Spleen (tissue), 11 donors: ENCODE results near the gene YTHDF1. TPM values are rescaled to one million over a fixed set of nuclear protein-coding genes. Genes with fewer than 3 reads are reported as not detected.

Source experiments
- DNase-seq: peaks from one replicate; pipeline ENCODE4 v3.0.0-alpha.2; 2020
- H3K27ac ChIP-seq, 8 donors: fragments of 200-600 bp; sonication (generic) in 7 of 8; 1 replicate in 4 of 8; 2 replicates in 4 of 8; pipeline versions ENCODE4 v1.5.0 to v1.8.0; 2016 to 2021; ENCODE audit warnings: inconsistent platforms in 4 of 8, mild to moderate bottlenecking in 4 of 8, moderate library complexity in 1 of 8
- H3K27me3 ChIP-seq, 7 donors: fragments of 200-600 bp; sonication (generic) in 6 of 7; replicated peaks in 1 of 7; 1 replicate in 4 of 7; 2 replicates in 3 of 7; pipeline versions ENCODE4 v1.5.0 to v1.8.0; 2016 to 2021; ENCODE audit warnings: inconsistent platforms in 3 of 7, mild to moderate bottlenecking in 1 of 7
- H3K36me3 ChIP-seq, 6 donors: fragments of 200-600 bp; sonication (generic) in 5 of 6; 1 replicate in 4 of 6; 2 replicates in 2 of 6; pipeline versions ENCODE4 v1.5.0 to v1.8.0; 2016 to 2021; ENCODE audit warnings: inconsistent platforms in 2 of 6
- H3K4me1 ChIP-seq, 6 donors: fragments of 200-600 bp; sonication (generic) in 5 of 6; 1 replicate in 3 of 6; 2 replicates in 3 of 6; pipeline versions ENCODE4 v1.5.0 to v1.8.0; 2016 to 2021; ENCODE audit warnings: inconsistent platforms in 3 of 6
- H3K4me3 ChIP-seq, 8 donors: fragments of 200-600 bp; sonication (generic) in 7 of 8; 1 replicate in 4 of 8; 2 replicates in 4 of 8; pipeline versions ENCODE4 v1.5.0 to v1.8.0; 2016 to 2021; ENCODE audit warnings: inconsistent platforms in 4 of 8, mild to moderate bottlenecking in 4 of 8, moderate library complexity in 2 of 8
- H3K9me3 ChIP-seq, 8 donors: fragments of 200-600 bp; sonication (generic) in 7 of 8; 1 replicate in 4 of 8; 2 replicates in 4 of 8; pipeline versions ENCODE4 v1.5.0 to v1.8.0; 2016 to 2021; ENCODE audit warnings: inconsistent platforms in 4 of 8
- POLR2A ChIP-seq, 3 donors: fragments of 450-650 bp; IDR thresholded peaks; one replicate each; pipeline ENCODE4 v1.5.1; 2017; ENCODE audit warnings: antibody characterized with exemption in 3 of 3, mild to moderate bottlenecking in 1 of 3
- POLR2AphosphoS5 ChIP-seq, 3 donors: sonication (generic); formaldehyde crosslinking; IDR thresholded peaks; one replicate each; pipeline ENCODE4 v1.5.1; 2017; ENCODE audit warnings: antibody characterized with exemption in 3 of 3
- WGBS, 5 donors: extraction: QIAGEN DNeasy Blood & Tissue Kit in 3 of 5; methylation state at CpG; one replicate each; pipeline versions ENCODE4 v1.1.5 to v1.1.7; 2013 to 2018; 5-methylcytosine and 5-hydroxymethylcytosine counted together
- intact Hi-C: fragments of 100-400 bp; cut with DNase I; formaldehyde crosslinking; loops from one replicate; pipeline ENCODE4 v1.15.0; 2023; ENCODE audit warnings: low total_unique reads
- polyA plus RNA-seq, 3 donors: library from polyadenylated mRNA; stranded (reverse); fragments of 200-250 nt; gene quantifications; one replicate each; pipeline ENCODE4 v1.2.1, GENCODE V29; 2013
- total RNA-seq, 7 donors: library from RNA; depleted of rRNA in 3 of 7; stranded (reverse); fragments of >200 nt in 3 of 7; fragmentation: NEBNext Ultra II Directional in 4 of 7; extraction: Animal tissue kit (Norgen Biotek cat#: 25700) in 4 of 7; gene quantifications; one replicate each; pipeline versions ENCODE4 v1.1.0 to v1.2.1, GENCODE V29; 2016 to 2021
- TF ChIP-seq, protein P1 (sequence below), 11 experiments: fragments of 200-600 bp in 7 of 11; fragments of 450-650 bp in 4 of 11; sonication (generic) in 4 of 11; IDR thresholded peaks in 8 of 11; conservative IDR thresholded peaks in 3 of 11; 1 replicate in 7 of 11; 2 replicates in 4 of 11; pipeline versions ENCODE4 v1.4.0 to v1.8.0; 2016 to 2021; ENCODE audit warnings: antibody characterized with exemption in 11 of 11, inconsistent platforms in 4 of 11, mild to moderate bottlenecking in 1 of 11
- donor health status: healthy with polysubstance abuse.
- donor health status: DM: no; HTN: no; CAD: no; lungs with moderate emphysema.
- donor health status: DM: no; HTN: no; CAD: no.
- donor health status: Bipolar disorder and iron deficiency.
- donor health status: healthy.
- donor health status: DM: no; HTN: no; CAD: no.
- donor health status: DM: yes; HTN: yes; CAD: no.

YTHDF1 gene
- total and polyA plus RNA-seq, 10 donors = 18.8 to 41.6 (median 33.0) TPM

DNA sequence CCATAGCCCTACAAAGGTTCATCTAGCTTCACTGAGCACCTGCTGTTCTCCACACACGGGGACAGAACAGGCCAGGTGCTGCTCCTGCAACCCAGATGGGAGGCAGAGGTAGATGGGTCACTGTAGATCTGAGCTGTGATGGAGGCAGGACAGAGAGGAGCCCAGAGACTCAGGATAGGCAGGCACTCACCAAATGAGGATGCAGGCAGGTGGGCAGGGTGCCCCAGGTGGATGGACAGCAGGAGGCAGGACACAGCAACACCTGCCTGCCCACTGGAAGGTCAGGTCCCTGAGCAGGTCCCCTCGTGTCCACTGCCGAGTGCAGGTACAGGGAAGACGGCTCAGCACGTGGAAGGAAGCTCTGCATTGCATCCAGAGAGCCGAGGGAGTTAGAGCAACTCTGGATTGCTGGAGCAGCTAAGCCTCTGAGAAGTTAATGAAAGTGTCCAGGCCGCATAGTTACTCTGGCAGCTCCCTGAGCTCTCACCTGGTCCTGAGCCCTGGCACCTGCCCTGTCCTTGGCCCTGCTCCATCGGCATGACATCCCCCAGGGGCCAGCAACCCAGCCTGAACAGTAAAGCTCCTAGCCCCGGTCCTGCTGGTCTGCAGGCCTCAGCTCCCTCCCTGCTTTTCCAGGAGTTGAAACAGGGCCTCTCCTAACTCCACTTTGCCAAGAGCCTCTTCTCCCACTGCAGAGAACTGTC is 4.9 kb upstream of the YTHDF1 start:
- Histone ChIP-seq H3K9me3 (no peaks in the 10 kb centered on the region), H3K36me3 (no peaks in the 10 kb centered on the region), H3K4me3 (no peak overlapping the region), H3K27me3 (peaks cover 0 to 23% (median 0%) of the 10 kb centered on the region in 7 donors), H3K27ac (no peak overlapping the region), H3K4me1 (peaks cover 4 to 10% (median 6%) of the 10 kb centered on the region in 6 donors)
- DNase-seq = no peak
- intact Hi-C loops = no loop called here
- 57 to 79% (median 69%) methylated on average over 9 of the region's 9 CpGs for WGBS, 5 donors
- TF ChIP-seq, protein P1, sequence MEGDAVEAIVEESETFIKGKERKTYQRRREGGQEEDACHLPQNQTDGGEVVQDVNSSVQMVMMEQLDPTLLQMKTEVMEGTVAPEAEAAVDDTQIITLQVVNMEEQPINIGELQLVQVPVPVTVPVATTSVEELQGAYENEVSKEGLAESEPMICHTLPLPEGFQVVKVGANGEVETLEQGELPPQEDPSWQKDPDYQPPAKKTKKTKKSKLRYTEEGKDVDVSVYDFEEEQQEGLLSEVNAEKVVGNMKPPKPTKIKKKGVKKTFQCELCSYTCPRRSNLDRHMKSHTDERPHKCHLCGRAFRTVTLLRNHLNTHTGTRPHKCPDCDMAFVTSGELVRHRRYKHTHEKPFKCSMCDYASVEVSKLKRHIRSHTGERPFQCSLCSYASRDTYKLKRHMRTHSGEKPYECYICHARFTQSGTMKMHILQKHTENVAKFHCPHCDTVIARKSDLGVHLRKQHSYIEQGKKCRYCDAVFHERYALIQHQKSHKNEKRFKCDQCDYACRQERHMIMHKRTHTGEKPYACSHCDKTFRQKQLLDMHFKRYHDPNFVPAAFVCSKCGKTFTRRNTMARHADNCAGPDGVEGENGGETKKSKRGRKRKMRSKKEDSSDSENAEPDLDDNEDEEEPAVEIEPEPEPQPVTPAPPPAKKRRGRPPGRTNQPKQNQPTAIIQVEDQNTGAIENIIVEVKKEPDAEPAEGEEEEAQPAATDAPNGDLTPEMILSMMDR (IDR thresholded peaks at IDR 0.05 in 8 of 11, conservative IDR thresholded peaks at IDR 0.05 in 3 of 11) = no peak
- no peak for TF ChIP-seq POLR2A (IDR thresholded peaks at IDR 0.05)
- TF ChIP-seq POLR2AphosphoS5 (IDR thresholded peaks at IDR 0.05) = no peak

DNA sequence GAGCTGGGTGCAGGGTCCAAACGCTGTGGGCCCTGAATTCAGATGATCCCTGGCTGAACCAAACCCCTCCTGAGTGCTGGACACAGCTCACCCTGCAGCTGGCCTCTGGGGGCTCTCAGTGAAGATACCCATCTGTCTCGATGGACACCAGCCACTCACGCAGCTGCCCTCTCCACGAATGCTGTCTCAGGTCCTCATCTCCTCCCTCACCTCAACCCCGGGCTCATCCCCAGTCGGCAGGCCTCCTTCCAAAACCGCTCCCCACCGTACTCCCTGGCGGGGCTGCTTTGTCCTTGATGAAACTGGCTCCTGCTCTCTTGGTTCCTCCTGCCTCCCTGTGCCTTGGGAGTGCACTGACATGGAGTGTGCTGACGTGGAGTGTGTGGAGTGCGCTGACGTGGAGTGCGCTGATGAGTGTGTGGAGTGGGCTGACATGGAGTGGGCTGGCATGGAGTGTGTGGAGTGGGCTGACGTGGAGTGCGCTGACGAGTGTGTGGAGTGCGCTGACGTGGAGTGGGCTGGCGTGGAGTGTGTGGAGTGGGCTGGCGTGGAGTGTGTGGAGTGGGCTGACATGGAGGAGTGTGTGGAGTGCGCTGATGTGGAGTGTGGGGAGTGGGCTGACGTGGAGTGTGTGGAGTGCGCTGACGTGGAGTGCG is 4.1 kb upstream of the YTHDF1 start:
- H3K36me3 ChIP-seq = no peaks in the 10 kb centered on the region
- H3K27me3 ChIP-seq = peaks cover 0 to 23% (median 0%) of the 10 kb centered on the region in 7 donors
- no peak overlapping the region for H3K27ac ChIP-seq
- DNase-seq = no peak
- intact Hi-C loops = no loop called here
- WGBS, 5 donors = 79 to 88% (median 81%) methylated on average over 25 of the region's 25 CpGs
- H3K4me1 ChIP-seq = peaks cover 7 to 17% (median 10%) of the 10 kb centered on the region in 6 donors
- TF ChIP-seq, protein P1 (IDR thresholded peaks at IDR 0.05 in 8 of 11, conservative IDR thresholded peaks at IDR 0.05 in 3 of 11) = no peak
- no peak for TF ChIP-seq POLR2AphosphoS5 (IDR thresholded peaks at IDR 0.05)
- TF ChIP-seq POLR2A (IDR thresholded peaks at IDR 0.05) = no peak
- H3K9me3 ChIP-seq = no peaks in the 10 kb centered on the region
- H3K4me3 ChIP-seq = no peak overlapping the region

DNA sequence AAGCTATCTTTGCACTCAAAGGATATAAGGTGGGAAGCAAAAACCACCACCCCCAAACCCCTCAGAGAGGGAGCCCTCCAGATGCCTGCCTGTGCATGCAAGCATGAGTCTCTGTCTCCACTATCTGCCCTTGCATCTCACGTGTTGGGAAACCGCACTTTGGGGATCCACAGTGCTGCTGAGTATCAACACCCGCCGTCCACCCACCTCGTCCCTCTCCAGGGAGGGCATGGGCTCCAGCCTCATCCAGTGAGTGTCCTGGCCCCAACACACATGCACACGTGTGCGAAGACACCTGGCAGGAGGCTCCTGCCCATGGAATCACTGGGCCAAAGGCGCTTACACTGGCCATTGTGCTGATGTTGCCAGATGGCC is 3.5 kb upstream of the YTHDF1 start:
- Histone ChIP-seq H3K4me1 (peaks cover 12 to 22% (median 16%) of the 10 kb centered on the region in 6 donors), H3K9me3 (no peaks in the 10 kb centered on the region), H3K36me3 (peaks cover 0 to 5% (median 0%) of the 10 kb centered on the region in 6 donors), H3K27me3 (peaks cover 0 to 23% (median 0%) of the 10 kb centered on the region in 7 donors), H3K27ac (no peak overlapping the region), H3K4me3 (no peak overlapping the region)
- intact Hi-C loops = no loop called here
- WGBS, 5 donors = 68 to 87% (median 76%) methylated on average over 4 to 8 of the region's 8 CpGs
- TF ChIP-seq, protein P1 (IDR thresholded peaks at IDR 0.05 in 8 of 11, conservative IDR thresholded peaks at IDR 0.05 in 3 of 11) = no peak
- no peak for TF ChIP-seq POLR2AphosphoS5 (IDR thresholded peaks at IDR 0.05)
- no peak for TF ChIP-seq POLR2A (IDR thresholded peaks at IDR 0.05)
- no peak for DNase-seq
